Measurements from ENCODE around the gene SPRR2B.
"Not testable (repeated sequence)": the region's sequence is repeated elsewhere in the genome, so short reads cannot be mapped to it uniquely, and the experiment has no call there.

Gene SPRR2B

DNA sequence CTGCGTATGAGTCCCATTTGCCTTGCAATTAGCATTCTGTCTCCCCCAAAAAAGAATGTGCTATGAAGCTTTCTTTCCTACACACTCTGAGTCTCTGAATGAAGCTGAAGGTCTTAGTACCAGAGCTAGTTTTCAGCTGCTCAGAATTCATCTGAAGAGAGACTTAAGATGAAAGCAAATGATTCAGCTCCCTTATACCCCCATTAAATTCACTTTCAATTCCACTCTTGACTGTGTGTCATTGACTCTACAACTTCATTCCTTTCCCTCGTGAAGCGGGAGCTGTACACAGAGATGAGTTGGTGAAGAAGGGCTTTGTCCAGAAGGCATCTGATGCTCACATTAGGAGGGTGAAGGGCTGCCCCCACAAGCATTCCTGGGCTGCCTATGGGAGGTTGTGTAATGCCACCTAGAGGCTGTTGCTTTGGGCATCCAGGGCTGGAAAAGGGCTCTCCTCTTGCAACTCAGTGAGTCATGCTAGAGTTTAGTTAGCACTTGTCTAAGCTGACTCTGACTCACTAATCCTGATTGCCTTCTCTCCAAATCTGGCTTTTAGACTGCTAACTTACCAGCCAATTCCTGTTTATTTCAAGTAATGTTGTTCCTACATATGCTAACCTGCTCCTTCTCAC is 38.6 kb downstream of the SPRR2B start:
- no peak for DNase-seq (ENCODE audit: low spot score)

DNA sequence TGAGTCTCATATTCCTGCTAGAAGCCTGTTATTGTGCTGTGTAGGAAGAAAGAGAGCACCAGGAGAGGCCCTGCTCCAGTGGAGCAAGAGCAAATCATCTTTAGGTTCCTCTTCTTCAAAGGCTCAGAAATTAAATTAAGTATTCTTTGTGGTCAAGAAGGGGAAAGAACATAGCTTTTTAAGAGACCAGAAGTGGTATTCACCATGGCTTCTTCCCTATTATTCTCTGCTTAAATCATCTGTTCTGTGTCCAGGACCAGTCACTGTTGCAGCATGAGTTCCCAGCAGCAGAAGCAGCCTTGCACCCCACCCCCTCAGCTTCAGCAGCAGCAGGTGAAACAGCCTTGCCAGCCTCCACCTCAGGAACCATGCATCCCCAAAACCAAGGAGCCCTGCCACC is 39.3 kb downstream of the SPRR2B start:
- no peak for DNase-seq (ENCODE audit: low spot score)

- DNase-seq (ENCODE audit: low spot score) = no peak
Measured at GRCh38 chr1:153030895-153031294, 40.5 kb downstream of the SPRR2B start, which contains the start of gene SPRR1B. Gene SPRR1B (plus strand): TSS chr1:153031203. CDS start chr1:153032346, 1,143 bp downstream.

GRCh38 chr1:153028766-153029165 is 42.6 kb downstream of the SPRR2B start:
- DNase-seq (ENCODE audit: low spot score) = no peak

GRCh38 chr1:153025797-153026196 is 45.6 kb downstream of the SPRR2B start:
- DNase-seq (ENCODE audit: low spot score) = no peak

- no peak for DNase-seq (ENCODE audit: low spot score)
Measured at GRCh38 chr1:153024413-153024812, 47.0 kb downstream of the SPRR2B start.

DNA sequence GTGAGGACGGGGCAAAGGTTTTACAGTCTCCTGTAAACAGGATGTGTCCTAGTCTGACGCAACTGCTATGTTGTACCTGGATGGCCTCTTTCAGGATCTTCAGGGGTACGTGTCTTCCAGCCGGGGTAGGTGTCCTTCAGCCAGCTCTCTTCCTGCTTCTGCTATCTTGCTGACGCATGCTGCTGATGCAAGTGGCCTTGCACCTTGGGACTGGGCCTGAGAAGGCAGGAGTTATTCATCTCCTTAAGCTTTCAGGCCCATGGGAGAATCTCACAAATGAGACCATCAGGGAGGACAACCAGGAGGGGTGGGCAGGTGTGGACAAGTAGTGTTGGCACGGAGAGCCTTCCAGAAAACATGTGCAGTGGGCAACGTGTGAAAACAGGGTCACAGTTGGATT is 48.3 kb downstream of the SPRR2B start:
- no peak for DNase-seq (ENCODE audit: low spot score)

- not testable (repeated sequence) for DNase-seq (ENCODE audit: low spot score)
Measured at GRCh38 chr1:153022340-153022739, 49.1 kb downstream of the SPRR2B start.

DNA sequence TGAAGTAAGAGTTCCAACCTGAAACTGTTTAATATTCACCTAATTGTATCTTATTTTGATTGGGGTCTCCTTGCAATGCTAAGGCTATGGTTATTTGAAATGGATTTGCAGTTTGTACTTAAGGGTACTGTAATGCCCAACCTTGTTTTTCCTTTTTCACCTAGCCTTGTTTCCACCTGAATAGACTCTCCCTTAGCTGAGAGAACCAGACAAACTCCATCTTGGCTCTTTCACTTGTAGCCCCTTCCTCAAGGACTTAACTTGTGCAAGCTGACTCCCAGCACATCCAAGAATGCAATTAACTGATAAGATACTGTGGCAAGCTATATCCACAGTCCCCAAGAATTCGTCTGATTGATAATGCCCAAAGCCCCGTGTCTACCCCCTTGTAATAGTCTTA is 49.6 kb downstream of the SPRR2B start:
- not testable (repeated sequence) for DNase-seq (ENCODE audit: low spot score)

Measured in CD4-positive, alpha-beta T cell treated with Interleukin-2 at 100 ng/mL for 4 hours (primary cell).